Lower leg skin (tissue), 3 donors: Measurements from ENCODE around the gene PLEKHB2.
"Not testable (repeated sequence)": the region's sequence is repeated elsewhere in the genome, so short reads cannot be mapped to it uniquely, and the experiment has no call there.

ENCODE experiments used
- CTCF ChIP-seq, 3 donors: fragments of 450-650 bp; IDR thresholded peaks; one replicate each; pipeline ENCODE4 v1.5.1; 2016; ENCODE audit warnings: antibody characterized with exemption in 3 of 3, mild to moderate bottlenecking in 3 of 3, moderate library complexity in 2 of 3
- POLR2A ChIP-seq, 2 donors: fragments of 450-650 bp; IDR thresholded peaks; one replicate each; pipeline ENCODE4 v1.6.1; 2016 to 2017; ENCODE audit warnings: antibody characterized with exemption in 2 of 2, mild to moderate bottlenecking in 1 of 2, moderate library complexity in 1 of 2

DNA sequence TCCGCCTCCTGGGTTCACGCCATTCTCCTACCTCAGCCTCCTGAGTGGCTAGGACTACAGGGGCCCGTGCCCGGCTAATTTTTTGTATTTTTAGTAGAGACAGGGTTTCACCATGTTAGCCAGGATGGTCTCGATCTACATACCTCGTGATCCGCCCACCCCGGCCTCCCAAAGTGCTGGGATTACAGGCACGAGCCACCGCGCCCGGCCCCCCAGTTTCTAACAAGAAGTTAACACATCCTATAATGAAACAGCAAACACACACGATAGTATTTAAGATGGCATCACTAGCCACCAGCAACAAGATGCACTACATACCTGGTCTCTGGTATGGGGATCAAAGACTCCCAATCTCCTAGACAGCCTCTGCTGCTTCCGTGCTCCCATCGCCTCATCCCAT is 29.6 kb upstream of the PLEKHB2 start:
- not testable (repeated sequence) for TF ChIP-seq CTCF, POLR2A (IDR thresholded peaks at IDR 0.05)
